Endothelial cell of umbilical vein (primary cell): ENCODE measurements around the gene N4BP2. TPM values are rescaled to one million over a fixed set of nuclear protein-coding genes. Genes with fewer than 3 reads are reported as not detected.

Experiments used
- BruUV-seq: library from RNA; stranded (reverse); fragments of 400-500 nt; replicated peaks from 2 replicates; lab custom pipeline; 2021; lab: Mats Ljungman, UMichigan
- CTCF ChIA-PET: fragments of 300-600, 350-600 bp; sonication (Branson Sonifier 250); formaldehyde crosslinking; loops from one replicate; lab custom pipeline; 2021; ENCODE audit warnings: antibody characterized with exemption, inconsistent platforms; lab: Charles Lee
- POLR2A ChIA-PET: fragments of 300-600, 350-600 bp; sonication (Branson Sonifier 250); formaldehyde crosslinking; loops from one replicate; lab custom pipeline; 2021; ENCODE audit warnings: antibody characterized with exemption, inconsistent platforms; lab: Charles Lee
- DNase-seq: peaks from one replicate; pipeline ENCODE4 v3.0.0-alpha.2; 2011; ENCODE audit warnings: low read depth, low spot score
- FAIRE-seq: peaks from 2 replicates; lab custom pipeline; 2011; peaks lifted over from hg19 to GRCh38; lab: Jason Lieb, UNC
- H2AFZ ChIP-seq: 2 replicates; pipeline ENCODE4 v1.6.0; 2012; ENCODE audit warnings: low read depth, low read length, control low read depth, inconsistent platforms
- H3K27ac ChIP-seq: 2 replicates; pipeline ENCODE4 v1.5.1; 2011; ENCODE audit warnings: low read depth, mild to moderate bottlenecking, control low read depth, low read length, moderate library complexity; ENCODE audit not compliant: insufficient read depth
- H3K27me3 ChIP-seq, 2 experiments: 2 replicates each; pipeline versions ENCODE4 v1.6.0 to v1.6.1; 2011; ENCODE audit warnings: low read length in 2 of 2, mixed read lengths in 1 of 2; ENCODE audit not compliant: control insufficient read depth in 2 of 2, insufficient read depth in 2 of 2
- H3K36me3 ChIP-seq, 2 experiments: 2 replicates in 1 of 2; 3 replicates in 1 of 2; pipeline ENCODE4 v1.5.1; 2011; ENCODE audit warnings: low read length in 2 of 2, mild to moderate bottlenecking in 1 of 2, moderate library complexity in 1 of 2; ENCODE audit not compliant: control insufficient read depth in 2 of 2, insufficient read depth in 2 of 2; ENCODE audit errors: extremely low read depth in 1 of 2
- H3K4me1 ChIP-seq: 3 replicates; pipeline ENCODE4 v1.5.1; 2011; ENCODE audit warnings: mild to moderate bottlenecking, low read length; ENCODE audit not compliant: control insufficient read depth, insufficient read depth; ENCODE audit errors: extremely low read depth
- H3K4me2 ChIP-seq: 2 replicates; pipeline ENCODE4 v1.6.1; 2011; ENCODE audit warnings: low read length, control low read depth, mixed read lengths; ENCODE audit not compliant: insufficient read depth
- H3K4me3 ChIP-seq, 3 experiments: fragments of 200-600 bp in 1 of 3; sonication (generic), shearing (Covaris generic) in 1 of 3; replicated peaks in 1 of 3; 2 replicates each; pipeline ENCODE4 v1.5.1; 2011 to 2016; ENCODE audit warnings: control low read depth in 3 of 3, low read length in 3 of 3, mild to moderate bottlenecking in 2 of 3, inconsistent platforms in 1 of 3, low read depth in 1 of 3, moderate library complexity in 1 of 3; ENCODE audit not compliant: insufficient read depth in 1 of 3
- H3K79me2 ChIP-seq: 2 replicates; pipeline ENCODE4 v1.6.0; 2012; ENCODE audit warnings: low read length, inconsistent platforms; ENCODE audit not compliant: control insufficient read depth, insufficient read depth
- H3K9ac ChIP-seq: replicated peaks from 2 replicates; pipeline ENCODE3; 2011; ENCODE audit warnings: low read length, control low read depth; ENCODE audit not compliant: insufficient read depth; ENCODE audit errors: extremely low read depth
- H3K9me1 ChIP-seq: replicated peaks from 3 replicates; pipeline ENCODE4 v1.6.0; 2011; ENCODE audit warnings: mild to moderate bottlenecking, low read length; ENCODE audit not compliant: control insufficient read depth, insufficient read depth; ENCODE audit errors: extremely low read depth
- H3K9me3 ChIP-seq: replicated peaks from 2 replicates; pipeline ENCODE4 v1.5.1; 2012; ENCODE audit warnings: low read length, inconsistent platforms; ENCODE audit not compliant: control insufficient read depth, insufficient read depth
- H4K20me1 ChIP-seq: replicated peaks from 2 replicates; pipeline ENCODE3; 2011; ENCODE audit warnings: mild to moderate bottlenecking, low read length; ENCODE audit not compliant: control insufficient read depth, insufficient read depth; ENCODE audit errors: extremely low read depth
- CTCF ChIP-seq, 2 donors: IDR thresholded peaks; 1 replicate in 1 of 2; 2 replicates in 1 of 2; pipeline ENCODE4 v1.5.1; 2011; ENCODE audit warnings: low read length in 2 of 2, mild to moderate bottlenecking in 2 of 2, moderate library complexity in 2 of 2, control low read depth in 1 of 2, inconsistent platforms in 1 of 2, low read depth in 1 of 2; ENCODE audit not compliant: insufficient read depth in 1 of 2; ENCODE audit errors: extremely low read depth in 1 of 2
- EZH2 ChIP-seq: IDR thresholded peaks from 2 replicates; pipeline ENCODE4 v1.6.1; 2012; ENCODE audit warnings: borderline replicate concordance, low read depth, mild to moderate bottlenecking, moderate library complexity, low read length, inconsistent platforms; ENCODE audit not compliant: severe bottlenecking
- FOS ChIP-seq: IDR thresholded peaks from 2 replicates; pipeline ENCODE4 v1.6.1; 2011; ENCODE audit warnings: mild to moderate bottlenecking, low read length, moderate library complexity, borderline replicate concordance; ENCODE audit not compliant: insufficient read depth
- MAX ChIP-seq: IDR thresholded peaks from 2 replicates; pipeline ENCODE4 v1.6.1; 2011; ENCODE audit not compliant: insufficient read depth, insufficient read length
- MYC ChIP-seq: IDR thresholded peaks from one replicate; pipeline ENCODE4 v1.6.1; 2011; ENCODE audit warnings: mild to moderate bottlenecking, low read depth, low read length
- POLR2AphosphoS5 ChIP-seq: IDR thresholded peaks from 2 replicates; pipeline ENCODE4 v1.6.1; 2012; ENCODE audit warnings: low read depth, mild to moderate bottlenecking, control low read depth, low read length, moderate library complexity; ENCODE audit not compliant: insufficient read depth
- dilution Hi-C: fragments of 300-500 bp; cut with MboI; formaldehyde crosslinking; loops from one replicate; pipeline ENCODE4 v1.15.0; 2019; ENCODE audit warnings: low sequenced_read_pairs; ENCODE audit not compliant: extremely low pct_ligation_motif_present
- intact Hi-C: fragments of 100-400 bp; cut with micrococcal nuclease; formaldehyde crosslinking; loops from one replicate; pipeline ENCODE4 v1.10.0; 2022
- polyA plus RNA-seq, 4 experiments: library from polyadenylated mRNA; depleted of rRNA in 3 of 4; stranded (reverse) in 3 of 4; unstranded in 1 of 4; fragments of >200 nt; gene quantifications; 2 replicates each; pipeline versions ENCODE4 v1.2.1 to v1.2.3, GENCODE V29; 2011 to 2012; ENCODE audit warnings: missing spikeins in 1 of 4
- total RNA-seq: library from RNA; stranded (reverse); gene quantifications from 2 replicates; pipeline ENCODE4 v1.2.3, GENCODE V29; 2021

N4BP2 gene
- total and polyA plus RNA-seq, 2 donors (not counting 3 experiments of a cell fraction or from before 2014, with no cell fraction given): 0.87 to 6.9 TPM

DNA sequence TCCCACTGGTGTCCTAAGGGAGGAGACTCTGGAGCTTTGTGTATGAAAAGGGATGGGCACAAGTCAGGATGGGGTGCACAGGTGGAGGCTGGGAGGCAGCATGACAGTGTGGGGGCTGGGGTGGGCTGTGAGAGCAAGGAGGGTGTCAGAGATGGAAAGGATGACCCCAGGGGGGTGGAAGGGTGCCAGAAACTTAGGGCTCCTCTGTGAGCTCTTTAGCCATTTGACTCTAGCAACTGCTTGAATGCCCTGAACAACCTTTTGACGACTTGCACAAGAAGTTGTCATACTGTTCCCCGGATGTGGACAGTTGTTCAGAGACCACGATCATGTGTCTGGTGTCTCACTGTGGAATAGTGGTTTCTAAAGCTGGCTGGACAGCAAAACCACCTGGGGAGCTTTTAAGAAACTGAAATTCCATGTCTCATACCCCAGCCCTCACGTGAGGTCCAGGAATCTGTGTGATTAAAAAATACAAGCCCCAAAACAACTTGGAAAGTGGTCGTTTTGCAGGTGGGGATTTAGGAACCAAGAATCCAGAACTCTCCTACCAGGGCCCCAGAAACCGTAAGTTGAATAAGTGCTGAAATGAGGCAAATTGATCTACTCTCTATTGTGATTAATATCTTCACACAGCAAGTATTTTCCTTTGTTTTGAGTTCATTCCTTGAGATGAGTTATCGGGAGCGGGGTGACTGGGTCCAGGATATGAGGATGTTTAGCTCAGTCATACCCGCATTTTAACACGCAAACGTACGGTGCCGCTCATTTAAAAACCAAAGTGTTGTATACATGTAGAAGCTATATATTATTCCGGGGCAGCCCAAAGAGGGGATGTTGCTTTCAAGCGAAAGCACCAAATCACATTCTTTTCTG is 143.6 kb downstream of the N4BP2 start:
- Histone ChIP-seq H3K27me3 (no peaks in the 10 kb centered on the region), H3K4me1 (peaks cover 4% of the 10 kb centered on the region), H4K20me1 (no peaks in the 10 kb centered on the region), H3K36me3 (no peaks in the 10 kb centered on the region), H3K4me3 (no peak overlapping the region), H3K79me2 (no peaks in the 10 kb centered on the region), H3K9ac (no peak overlapping the region), H2AFZ (no peak overlapping the region), H3K9me1 (no peaks in the 10 kb centered on the region), H3K27ac (no peak overlapping the region), H3K9me3 (no peaks in the 10 kb centered on the region), H3K4me2 (no peak overlapping the region)
- FAIRE-seq (no peak), DNase-seq (no peak)
- dilution Hi-C loops: no loop called here
- CTCF ChIA-PET: interaction anchor here (0.9 kb wide), 1 partner anchor 31 kb away, joined by 4 read pairs; no protein-coding TSS in a partner anchor
- BruUV-seq: no TSS peak
- intact Hi-C loops: no loop called here
- POLR2A ChIA-PET: no interaction called here
- no peak for TF ChIP-seq FOS
- TF ChIP-seq MAX: no peak
- TF ChIP-seq MYC: no peak
- no peak for TF ChIP-seq POLR2AphosphoS5
- no peak for TF ChIP-seq EZH2
- no peak for TF ChIP-seq CTCF (IDR thresholded peaks at IDR 0.05; ENCODE audit: extremely low read depth in 1 of 2, insufficient read depth in 1 of 2, low read depth in 1 of 2, low read length in 2 of 2)
